Measurements from ENCODE around the gene IGF2BP3.

DNA sequence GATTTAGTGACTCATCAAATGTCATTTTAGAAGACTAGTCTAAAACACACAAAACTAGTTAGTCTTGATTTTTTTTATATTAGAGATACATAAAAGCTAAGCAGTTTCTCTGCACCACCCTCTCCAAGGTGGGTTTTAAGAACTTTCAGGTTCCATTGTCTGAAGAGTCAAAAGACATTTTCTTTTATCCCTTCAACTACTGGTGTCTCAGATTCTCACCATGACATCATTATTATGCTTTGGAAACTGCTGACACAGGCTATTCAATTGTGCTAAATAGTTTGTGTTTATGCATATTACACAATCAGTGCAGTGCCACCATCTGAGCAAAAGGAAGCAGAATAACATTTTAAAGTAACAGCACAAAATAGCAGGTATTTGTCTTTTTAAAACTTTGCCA, 52.2 kb downstream of the IGF2BP3 start:
- TF ChIP-seq, protein P1, sequence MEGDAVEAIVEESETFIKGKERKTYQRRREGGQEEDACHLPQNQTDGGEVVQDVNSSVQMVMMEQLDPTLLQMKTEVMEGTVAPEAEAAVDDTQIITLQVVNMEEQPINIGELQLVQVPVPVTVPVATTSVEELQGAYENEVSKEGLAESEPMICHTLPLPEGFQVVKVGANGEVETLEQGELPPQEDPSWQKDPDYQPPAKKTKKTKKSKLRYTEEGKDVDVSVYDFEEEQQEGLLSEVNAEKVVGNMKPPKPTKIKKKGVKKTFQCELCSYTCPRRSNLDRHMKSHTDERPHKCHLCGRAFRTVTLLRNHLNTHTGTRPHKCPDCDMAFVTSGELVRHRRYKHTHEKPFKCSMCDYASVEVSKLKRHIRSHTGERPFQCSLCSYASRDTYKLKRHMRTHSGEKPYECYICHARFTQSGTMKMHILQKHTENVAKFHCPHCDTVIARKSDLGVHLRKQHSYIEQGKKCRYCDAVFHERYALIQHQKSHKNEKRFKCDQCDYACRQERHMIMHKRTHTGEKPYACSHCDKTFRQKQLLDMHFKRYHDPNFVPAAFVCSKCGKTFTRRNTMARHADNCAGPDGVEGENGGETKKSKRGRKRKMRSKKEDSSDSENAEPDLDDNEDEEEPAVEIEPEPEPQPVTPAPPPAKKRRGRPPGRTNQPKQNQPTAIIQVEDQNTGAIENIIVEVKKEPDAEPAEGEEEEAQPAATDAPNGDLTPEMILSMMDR (conservative IDR thresholded peaks at IDR 0.05; ENCODE audit: low read length): no peak
- no peak for TF ChIP-seq EZH2phosphoT487 (IDR thresholded peaks at IDR 0.05; ENCODE audit: borderline replicate concordance, low read depth, low read length)
